HepG2 (cell line): ENCODE results near the gene COX10. TPM values are rescaled to one million over a fixed set of nuclear protein-coding genes. Genes with fewer than 3 reads are reported as not detected.

Source experiments
- ATAC-seq: fragments of 200-7000 bp; cut with Tn5 transposase; 3 replicates; pipeline ENCODE4 v1.9.1; 2020; ENCODE audit warnings: mild to moderate bottlenecking, moderate library complexity
- BruUV-seq: library from RNA; stranded (reverse); fragments of 400-500 nt; replicated peaks from 2 replicates; lab custom pipeline; 2021; lab: Mats Ljungman, UMichigan
- CTCF ChIA-PET: fragments of 300-600 bp; formaldehyde crosslinking; extraction: SDS; loops from one replicate; lab custom pipeline; 2021; ENCODE audit warnings: low total read pairs, inconsistent platforms, low intra/inter-chr PET ratio; lab: Yijun Ruan, JAX
- POLR2A ChIA-PET: fragments of 350-600 bp; sonication (Branson Sonifier 250); formaldehyde crosslinking; loops from one replicate; lab custom pipeline; 2020; ENCODE audit warnings: antibody characterized with exemption, inconsistent platforms; lab: Yijun Ruan, JAX
- DNase-seq: peaks from one replicate; pipeline ENCODE4 v3.0.0-alpha.2; 2015; ENCODE audit warnings: low spot score
- FAIRE-seq: peaks from 3 replicates; lab custom pipeline; 2011; peaks lifted over from hg19 to GRCh38; lab: Jason Lieb, UNC
- H2AFZ ChIP-seq: one replicate; pipeline ENCODE4 v1.6.1; 2011; ENCODE audit warnings: low read length, inconsistent platforms
- H3K27ac ChIP-seq: fragments of 300-600 bp; 3 replicates; pipeline ENCODE4 v1.8.0; 2011; ENCODE audit warnings: mixed run types, mild to moderate bottlenecking, mixed read lengths, low read length, inconsistent platforms; ENCODE audit not compliant: insufficient read depth; ENCODE audit errors: extremely low read length
- H3K27me3 ChIP-seq, 2 experiments: fragments of 200-600 bp in 1 of 2; 2 replicates in 1 of 2; 3 replicates in 1 of 2; pipeline versions ENCODE4 v1.6.0 to v1.8.0; 2011; ENCODE audit warnings: low read length in 2 of 2, mild to moderate bottlenecking in 2 of 2, moderate library complexity in 2 of 2, inconsistent platforms in 1 of 2; ENCODE audit not compliant: insufficient read depth in 2 of 2, control insufficient read depth in 1 of 2
- H3K36me3 ChIP-seq, 2 experiments: fragments of 200-600 bp in 1 of 2; replicated peaks in 1 of 2; 2 replicates in 1 of 2; 3 replicates in 1 of 2; pipeline versions ENCODE4 v1.5.1 to v1.8.0; 2011; ENCODE audit warnings: low read length in 2 of 2, inconsistent platforms in 1 of 2; ENCODE audit not compliant: insufficient read depth in 2 of 2, control insufficient read depth in 1 of 2
- H3K4me1 ChIP-seq: 2 replicates; pipeline ENCODE4 v1.5.1; 2012; ENCODE audit warnings: low read length, inconsistent platforms; ENCODE audit not compliant: insufficient read depth
- H3K4me2 ChIP-seq: 2 replicates; pipeline ENCODE4 v1.6.0; 2011; ENCODE audit warnings: low read depth, low read length, inconsistent platforms
- H3K4me3 ChIP-seq, 3 experiments: fragments of 200-600 bp in 1 of 3; sonication (generic), shearing (Covaris generic) in 1 of 3; replicated peaks in 1 of 3; 2 replicates each; pipeline ENCODE4 v1.5.1; 2011 to 2016; ENCODE audit warnings: low read length in 3 of 3, inconsistent platforms in 2 of 3, low read depth in 2 of 3, mild to moderate bottlenecking in 2 of 3, control low read depth in 1 of 3, mixed read lengths in 1 of 3; ENCODE audit not compliant: insufficient read depth in 1 of 3
- H3K79me2 ChIP-seq: one replicate; pipeline ENCODE4 v1.6.1; 2011; ENCODE audit warnings: low read length, inconsistent platforms; ENCODE audit not compliant: insufficient read depth
- H3K9ac ChIP-seq: 2 replicates; pipeline ENCODE4 v1.6.0; 2011; ENCODE audit warnings: mild to moderate bottlenecking, low read depth, low read length, inconsistent platforms; ENCODE audit not compliant: insufficient read depth
- H3K9me3 ChIP-seq: 2 replicates; pipeline ENCODE4 v1.5.1; 2012; ENCODE audit warnings: mild to moderate bottlenecking, low read length
- H4K20me1 ChIP-seq: 2 replicates; pipeline ENCODE4 v1.6.0; 2011; ENCODE audit warnings: inconsistent platforms, mild to moderate bottlenecking, low read length, moderate library complexity; ENCODE audit not compliant: insufficient read depth
- CENPT ChIP-seq: sonication (generic); formaldehyde crosslinking; IDR thresholded peaks from 2 replicates; pipeline ENCODE4 v1.8.0; 2022; ENCODE audit warnings: low read depth, mild to moderate bottlenecking, moderate library complexity, missing genetic modification reagents
- CREM ChIP-seq, 2 experiments: sonication (generic) in 1 of 2; formaldehyde crosslinking in 1 of 2; IDR thresholded peaks; 2 replicates each; pipeline versions ENCODE4 v1.4.0 to v1.6.1; 2016 to 2020; ENCODE audit warnings: antibody characterized with exemption in 1 of 2, mild to moderate bottlenecking in 1 of 2, missing genetic modification reagents in 1 of 2
- FOSL2 ChIP-seq: sonication (generic); formaldehyde crosslinking; IDR thresholded peaks from 2 replicates; pipeline ENCODE4 v1.4.0; 2020; ENCODE audit warnings: missing genetic modification reagents
- HMGA1 ChIP-seq: sonication (generic); formaldehyde crosslinking; conservative IDR thresholded peaks from 2 replicates; pipeline ENCODE4 v1.4.0; 2020; ENCODE audit warnings: missing genetic modification reagents
- HOXA5 ChIP-seq: sonication (generic); formaldehyde crosslinking; IDR thresholded peaks from 2 replicates; pipeline ENCODE4 v1.4.0; 2020; ENCODE audit warnings: missing genetic modification reagents
- IKZF5 ChIP-seq: IDR thresholded peaks from 2 replicates; pipeline ENCODE4 v1.6.1; 2018; ENCODE audit warnings: missing genetic modification reagents, mild to moderate bottlenecking, missing compliant biosample characterization
- PBX3 ChIP-seq: sonication (generic); formaldehyde crosslinking; IDR thresholded peaks from 2 replicates; pipeline ENCODE4 v1.8.1; 2023; ENCODE audit warnings: missing genetic modification reagents, inconsistent platforms, borderline replicate concordance
- RNF2 ChIP-seq: fragments of 450-650 bp; conservative IDR thresholded peaks from 2 replicates; pipeline ENCODE4 v1.6.1; 2016; ENCODE audit warnings: low read depth
- SETDB1 ChIP-seq: sonication (generic); formaldehyde crosslinking; IDR thresholded peaks from 2 replicates; pipeline ENCODE4 v1.5.1; 2020; ENCODE audit warnings: missing genetic modification reagents, mild to moderate bottlenecking, borderline replicate concordance
- STAT6 ChIP-seq: sonication (generic); formaldehyde crosslinking; IDR thresholded peaks from 2 replicates; pipeline ENCODE4 v1.4.0; 2020; ENCODE audit warnings: missing genetic modification reagents, mild to moderate bottlenecking, borderline replicate concordance
- TFAP4 ChIP-seq: sonication (generic); IDR thresholded peaks from 2 replicates; pipeline ENCODE4 v1.6.1; 2016; ENCODE audit warnings: low read depth, borderline replicate concordance
- ZMYM4 ChIP-seq: sonication (generic); formaldehyde crosslinking; IDR thresholded peaks from 2 replicates; pipeline ENCODE4 v1.8.1; 2023; ENCODE audit warnings: mild to moderate bottlenecking, missing genetic modification reagents
- ZNF121 ChIP-seq: sonication (generic); formaldehyde crosslinking; IDR thresholded peaks from 2 replicates; pipeline ENCODE4 v1.5.0; 2020; ENCODE audit warnings: mild to moderate bottlenecking, missing genetic modification reagents
- ZNF180 ChIP-seq: sonication (generic); formaldehyde crosslinking; IDR thresholded peaks from 2 replicates; pipeline ENCODE4 v1.4.0; 2020; ENCODE audit warnings: low read depth, missing genetic modification reagents, borderline replicate concordance
- ZNF639 ChIP-seq: conservative IDR thresholded peaks from 2 replicates; pipeline ENCODE4 v1.6.1; 2018; ENCODE audit warnings: missing genetic modification reagents
- ZNF740 ChIP-seq: sonication (generic); formaldehyde crosslinking; IDR thresholded peaks from 2 replicates; pipeline ENCODE4 v1.4.0; 2020; ENCODE audit warnings: missing genetic modification reagents
- ZNF780A ChIP-seq: sonication (generic); formaldehyde crosslinking; IDR thresholded peaks from 2 replicates; pipeline ENCODE4 v1.8.0; 2022; ENCODE audit warnings: mild to moderate bottlenecking, missing genetic modification reagents, moderate library complexity
- ZSCAN22 ChIP-seq: sonication (generic); formaldehyde crosslinking; IDR thresholded peaks from 2 replicates; pipeline ENCODE4 v1.4.0; 2020; ENCODE audit warnings: mild to moderate bottlenecking, missing genetic modification reagents
- WGBS: methylation state at CpG from one replicate; pipeline ENCODE4 v1.1.6; 2017; ENCODE audit warnings: low lambda C conversion rate; 5-methylcytosine and 5-hydroxymethylcytosine counted together
- in situ Hi-C: cut with HindIII; loops from 2 replicates; pipeline ENCODE4 v1.10.0; 2017; ENCODE audit warnings: low pct_unique_long_range_greater_than_20kb; ENCODE audit not compliant: extremely low pct_ligation_motif_present
- intact Hi-C: fragments of 100-400 bp; cut with micrococcal nuclease; formaldehyde crosslinking; loops from one replicate; pipeline ENCODE4 v1.10.0; 2022; ENCODE audit not compliant: unreplicated experiment
- polyA plus RNA-seq, 8 experiments: library from polyadenylated mRNA; depleted of rRNA in 3 of 8; stranded (reverse) in 7 of 8; unstranded in 1 of 8; fragments of >200 nt; fragmentation: Illumina TruSeq in 4 of 8; extraction: Trizol in 4 of 8; gene quantifications; 2 replicates each; pipeline versions ENCODE4 v1.2.1 to v1.2.3, GENCODE V29; 2011 to 2016; ENCODE audit warnings: low read depth in 4 of 8, missing spikeins in 1 of 8, mixed read lengths in 1 of 8; ENCODE audit not compliant: insufficient read depth in 1 of 8
- total RNA-seq, 5 experiments: library from RNA; depleted of rRNA; stranded (reverse); fragments of >200 nt; fragmentation: Illumina TruSeq; extraction: Trizol; gene quantifications; 2 replicates each; pipeline ENCODE4 v1.2.3, GENCODE V29; 2016; ENCODE audit warnings: low read depth in 1 of 5

The COX10 gene
- total and polyA plus RNA-seq, 2 of the 13 experiments (the other 11 are each of a cell fraction or from before 2014, with no cell fraction given), result 13.9 to 20.1 TPM

- Histone ChIP-seq H4K20me1 (no peaks in the 10 kb centered on the region), H3K9me3 (no peaks in the 10 kb centered on the region), H3K27me3 (no peaks in the 10 kb centered on the region), H2AFZ (no peak overlapping the region), H3K9ac (no peak overlapping the region), H3K79me2 (peaks cover 3% of the 10 kb centered on the region), H3K4me1 (peaks cover 18% of the 10 kb centered on the region), H3K4me2 (peak overlapping the region; percentile 38), H3K36me3 (no peaks in the 10 kb centered on the region), H3K27ac (peak overlapping the region; percentile 29), H3K4me3 (no peak overlapping the region)
- peak; percentile 83 for DNase-seq
- in situ Hi-C loops, result no loop called here
- intact Hi-C loops, result no loop called here
- BruUV-seq, result no TSS peak
- WGBS, result 5% methylated on average over 4 of the region's 4 CpGs
- peak; percentile 55 for FAIRE-seq
- ChIA-PET CTCF (no interaction called here), POLR2A (no interaction called here)
- peak; percentile 98 for ATAC-seq
- TF ChIP-seq HOXA5, result no peak
- TF ChIP-seq ZNF639 (CRISPR knock-in tag), result no peak
- no peak for TF ChIP-seq SETDB1 (CRISPR knock-in tag)
- TF ChIP-seq ZNF121, result no peak
- no peak for TF ChIP-seq RNF2
- TF ChIP-seq ZMYM4 (CRISPR knock-in tag), result peak; percentile 62
- no peak for TF ChIP-seq CREM (IDR thresholded peaks at IDR 0.05)
- TF ChIP-seq CREM (CRISPR knock-in tag; IDR thresholded peaks at IDR 0.05), result no peak
- no peak for TF ChIP-seq ZNF780A
- TF ChIP-seq ZNF740 (CRISPR knock-in tag), result no peak
- TF ChIP-seq ZSCAN22 (CRISPR knock-in tag), result no peak
- peak; percentile 30; the same call in 1 of the 2 replicates for TF ChIP-seq TFAP4
- TF ChIP-seq IKZF5 (CRISPR knock-in tag), result no peak
- TF ChIP-seq CENPT, result no peak
- 0 out of 2 replicates have a peak, but pooled peaks have one; percentile 12 for TF ChIP-seq FOSL2 (CRISPR knock-in tag)
- no peak for TF ChIP-seq STAT6 (CRISPR knock-in tag)
- no peak for TF ChIP-seq PBX3 (CRISPR knock-in tag)
- TF ChIP-seq HMGA1 (CRISPR knock-in tag), result no peak
- TF ChIP-seq ZNF180 (CRISPR knock-in tag), result no peak
Measured at GRCh38 chr17:14156689-14157088, 87.4 kb downstream of the COX10 start.
